Measurements from ENCODE around the gene NEURL3.

- TF ChIP-seq, protein P1, sequence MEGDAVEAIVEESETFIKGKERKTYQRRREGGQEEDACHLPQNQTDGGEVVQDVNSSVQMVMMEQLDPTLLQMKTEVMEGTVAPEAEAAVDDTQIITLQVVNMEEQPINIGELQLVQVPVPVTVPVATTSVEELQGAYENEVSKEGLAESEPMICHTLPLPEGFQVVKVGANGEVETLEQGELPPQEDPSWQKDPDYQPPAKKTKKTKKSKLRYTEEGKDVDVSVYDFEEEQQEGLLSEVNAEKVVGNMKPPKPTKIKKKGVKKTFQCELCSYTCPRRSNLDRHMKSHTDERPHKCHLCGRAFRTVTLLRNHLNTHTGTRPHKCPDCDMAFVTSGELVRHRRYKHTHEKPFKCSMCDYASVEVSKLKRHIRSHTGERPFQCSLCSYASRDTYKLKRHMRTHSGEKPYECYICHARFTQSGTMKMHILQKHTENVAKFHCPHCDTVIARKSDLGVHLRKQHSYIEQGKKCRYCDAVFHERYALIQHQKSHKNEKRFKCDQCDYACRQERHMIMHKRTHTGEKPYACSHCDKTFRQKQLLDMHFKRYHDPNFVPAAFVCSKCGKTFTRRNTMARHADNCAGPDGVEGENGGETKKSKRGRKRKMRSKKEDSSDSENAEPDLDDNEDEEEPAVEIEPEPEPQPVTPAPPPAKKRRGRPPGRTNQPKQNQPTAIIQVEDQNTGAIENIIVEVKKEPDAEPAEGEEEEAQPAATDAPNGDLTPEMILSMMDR (IDR thresholded peaks at IDR 0.05): no peak
- no peak for TF ChIP-seq POLR2AphosphoS5 (IDR thresholded peaks at IDR 0.05)
- no peak for TF ChIP-seq POLR2A (IDR thresholded peaks at IDR 0.05)
- TF ChIP-seq EP300 (IDR thresholded peaks at IDR 0.05; ENCODE audit: low read depth): no peak
These were observed 42.6 kb upstream of the NEURL3 start for GRCh38 chr2:96547731-96548171.
